HEK293 (cell line): ENCODE data around the gene DMBT1.

Source experiments
- ZBTB10 ChIP-seq: fragments of 450-650 bp; formaldehyde crosslinking; IDR thresholded peaks from 2 replicates; pipeline ENCODE4 v1.5.1; 2016; ENCODE audit warnings: missing biosample characterization, missing genetic modification characterization
- ZNF146 ChIP-seq: fragments of 450-650 bp; formaldehyde crosslinking; IDR thresholded peaks from 2 replicates; pipeline ENCODE4 v1.5.1; 2016; ENCODE audit warnings: missing biosample characterization, missing genetic modification characterization
- ZNF239 ChIP-seq: fragments of 450-650 bp; formaldehyde crosslinking; IDR thresholded peaks from 2 replicates; pipeline ENCODE4 v1.5.1; 2016; ENCODE audit warnings: missing biosample characterization, missing genetic modification characterization
- ZNF324 ChIP-seq: fragments of 450-650 bp; formaldehyde crosslinking; IDR thresholded peaks from 2 replicates; pipeline ENCODE4 v1.5.1; 2016; ENCODE audit warnings: missing biosample characterization, missing genetic modification characterization
- ZNF362 ChIP-seq: fragments of 450-650 bp; formaldehyde crosslinking; IDR thresholded peaks from 2 replicates; pipeline ENCODE4 v1.5.1; 2016; ENCODE audit warnings: missing biosample characterization, missing genetic modification characterization
- TF ChIP-seq, protein P1 (sequence below): fragments of 450-650 bp; formaldehyde crosslinking; IDR thresholded peaks from 2 replicates; pipeline ENCODE4 v1.5.1; 2016; ENCODE audit warnings: missing biosample characterization, missing genetic modification characterization
- TF ChIP-seq, protein P2 (sequence below): fragments of 450-650 bp; formaldehyde crosslinking; IDR thresholded peaks from 2 replicates; pipeline ENCODE4 v1.5.1; 2016; ENCODE audit warnings: missing biosample characterization, missing genetic modification characterization

DNA sequence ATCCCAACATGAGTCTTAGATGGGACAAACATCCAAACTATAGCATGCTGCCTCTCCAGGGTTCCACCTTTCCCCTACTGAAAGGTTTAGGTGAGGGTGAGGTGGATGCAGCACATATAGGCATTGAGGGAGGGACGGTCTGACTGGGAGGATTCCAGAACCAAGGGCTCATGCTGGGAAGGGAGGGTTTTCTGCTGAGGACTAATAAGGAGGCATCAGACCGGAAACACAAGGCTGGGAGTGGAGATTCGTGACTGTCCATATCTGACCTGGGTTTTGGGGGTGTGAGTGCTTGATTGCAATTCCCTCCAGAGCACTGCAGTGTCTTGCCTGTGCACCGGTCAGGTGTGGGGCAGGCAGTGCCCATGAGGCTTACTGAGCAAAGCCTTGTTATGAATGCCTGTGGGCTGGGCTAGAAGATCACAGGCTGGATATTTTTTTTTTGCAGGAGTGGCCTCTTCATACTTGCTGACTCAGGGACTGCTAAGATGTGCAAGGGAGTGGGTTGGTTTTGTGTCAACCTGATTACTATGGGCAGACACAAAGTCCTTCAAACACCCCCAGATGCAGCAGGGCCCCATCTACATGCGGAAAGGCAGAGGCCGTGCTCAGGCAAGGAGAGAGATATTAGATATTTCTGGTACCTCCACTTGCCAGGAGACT is 26.7 kb downstream of the DMBT1 start:
- TF ChIP-seq, protein P1, sequence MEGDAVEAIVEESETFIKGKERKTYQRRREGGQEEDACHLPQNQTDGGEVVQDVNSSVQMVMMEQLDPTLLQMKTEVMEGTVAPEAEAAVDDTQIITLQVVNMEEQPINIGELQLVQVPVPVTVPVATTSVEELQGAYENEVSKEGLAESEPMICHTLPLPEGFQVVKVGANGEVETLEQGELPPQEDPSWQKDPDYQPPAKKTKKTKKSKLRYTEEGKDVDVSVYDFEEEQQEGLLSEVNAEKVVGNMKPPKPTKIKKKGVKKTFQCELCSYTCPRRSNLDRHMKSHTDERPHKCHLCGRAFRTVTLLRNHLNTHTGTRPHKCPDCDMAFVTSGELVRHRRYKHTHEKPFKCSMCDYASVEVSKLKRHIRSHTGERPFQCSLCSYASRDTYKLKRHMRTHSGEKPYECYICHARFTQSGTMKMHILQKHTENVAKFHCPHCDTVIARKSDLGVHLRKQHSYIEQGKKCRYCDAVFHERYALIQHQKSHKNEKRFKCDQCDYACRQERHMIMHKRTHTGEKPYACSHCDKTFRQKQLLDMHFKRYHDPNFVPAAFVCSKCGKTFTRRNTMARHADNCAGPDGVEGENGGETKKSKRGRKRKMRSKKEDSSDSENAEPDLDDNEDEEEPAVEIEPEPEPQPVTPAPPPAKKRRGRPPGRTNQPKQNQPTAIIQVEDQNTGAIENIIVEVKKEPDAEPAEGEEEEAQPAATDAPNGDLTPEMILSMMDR (tag by site-specific recombination): no peak
- TF ChIP-seq ZNF362 (tag by site-specific recombination) (no peak), ZNF239 (tag by site-specific recombination) (no peak), ZNF146 (tag by site-specific recombination) (no peak), ZBTB10 (tag by site-specific recombination) (no peak), ZNF324 (tag by site-specific recombination) (no peak)
- TF ChIP-seq, protein P2, sequence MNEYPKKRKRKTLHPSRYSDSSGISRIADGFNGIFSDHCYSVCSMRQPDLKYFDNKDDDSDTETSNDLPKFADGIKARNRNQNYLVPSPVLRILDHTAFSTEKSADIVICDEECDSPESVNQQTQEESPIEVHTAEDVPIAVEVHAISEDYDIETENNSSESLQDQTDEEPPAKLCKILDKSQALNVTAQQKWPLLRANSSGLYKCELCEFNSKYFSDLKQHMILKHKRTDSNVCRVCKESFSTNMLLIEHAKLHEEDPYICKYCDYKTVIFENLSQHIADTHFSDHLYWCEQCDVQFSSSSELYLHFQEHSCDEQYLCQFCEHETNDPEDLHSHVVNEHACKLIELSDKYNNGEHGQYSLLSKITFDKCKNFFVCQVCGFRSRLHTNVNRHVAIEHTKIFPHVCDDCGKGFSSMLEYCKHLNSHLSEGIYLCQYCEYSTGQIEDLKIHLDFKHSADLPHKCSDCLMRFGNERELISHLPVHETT (tag by site-specific recombination): no peak
